Measurements from ENCODE around the gene ENOPH1. TPM values are rescaled to one million over a fixed set of nuclear protein-coding genes. Genes with fewer than 3 reads are reported as not detected.

The ENOPH1 gene
- polyA plus RNA-seq, 1 donor (not counting 4 experiments of a cell fraction or from before 2014, with no cell fraction given): 29.4 TPM

DNA sequence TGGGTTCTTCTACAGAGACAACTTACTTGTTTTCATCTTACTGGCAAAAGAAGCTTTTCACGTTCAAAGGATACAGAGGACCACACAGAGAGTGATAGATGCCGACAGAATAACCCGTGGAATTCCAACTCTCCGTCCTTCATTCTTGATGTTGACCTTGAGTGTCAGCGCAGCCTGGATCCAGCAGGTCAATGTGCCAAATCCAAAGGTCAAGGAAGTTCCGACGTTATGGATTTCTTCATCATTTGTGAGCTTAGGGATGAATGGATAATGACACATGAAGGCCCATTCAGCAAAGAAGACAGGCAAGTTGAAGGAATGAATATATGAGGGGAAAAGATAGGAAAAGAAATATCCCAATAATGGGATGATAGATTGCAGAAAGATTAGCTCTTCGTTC is 59.6 kb downstream of the ENOPH1 start:
- Histone ChIP-seq H2AFZ (ENCODE audit: control insufficient read depth, low read length) (no peak overlapping the region), H3K27ac (ENCODE audit: control insufficient read depth, insufficient read depth, low read length) (no peak overlapping the region), H3K9me1 (ENCODE audit: control insufficient read depth, extremely low read depth, insufficient read depth, low read length) (no peaks in the 10 kb centered on the region), H3K9me3 (ENCODE audit: control insufficient read depth, low read depth, low read length) (no peaks in the 10 kb centered on the region), H3K27me3 (ENCODE audit: control insufficient read depth, extremely low read depth, insufficient read depth, low read length) (no peaks in the 10 kb centered on the region), H3K4me1 (ENCODE audit: control insufficient read depth, extremely low read depth, insufficient read depth, low read length) (peaks cover 11% of the 10 kb centered on the region), H4K20me1 (ENCODE audit: control insufficient read depth, extremely low read depth, insufficient read depth, low read length) (no peaks in the 10 kb centered on the region), H3K9ac (ENCODE audit: control insufficient read depth, extremely low read depth, insufficient read depth, low read length) (no peak overlapping the region), H3K4me3 (ENCODE audit: control insufficient read depth in 2 of 3, extremely low read depth in 1 of 3, insufficient read depth in 2 of 3, low read depth in 1 of 3, low read length in 3 of 3) (no peak overlapping the region), H3K36me3 (ENCODE audit: control insufficient read depth in 2 of 2, extremely low read depth in 1 of 2, insufficient read depth in 2 of 2, low read length in 2 of 2) (no peaks in the 10 kb centered on the region), H3K79me2 (ENCODE audit: control insufficient read depth, insufficient read depth, low read length) (no peaks in the 10 kb centered on the region), H3K4me2 (ENCODE audit: control insufficient read depth, extremely low read depth, insufficient read depth, low read depth, low read length) (no peak overlapping the region)
- FAIRE-seq (no peak), DNase-seq (ENCODE audit: low read depth, low spot score) (no peak)
- dilution Hi-C loops (cut with MboI; ENCODE audit: extremely low pct_ligation_motif_present, low sequenced_read_pairs): no loop called here
- no peak for TF ChIP-seq EZH2 (IDR thresholded peaks at IDR 0.05; ENCODE audit: low read length)
- TF ChIP-seq, protein P1, sequence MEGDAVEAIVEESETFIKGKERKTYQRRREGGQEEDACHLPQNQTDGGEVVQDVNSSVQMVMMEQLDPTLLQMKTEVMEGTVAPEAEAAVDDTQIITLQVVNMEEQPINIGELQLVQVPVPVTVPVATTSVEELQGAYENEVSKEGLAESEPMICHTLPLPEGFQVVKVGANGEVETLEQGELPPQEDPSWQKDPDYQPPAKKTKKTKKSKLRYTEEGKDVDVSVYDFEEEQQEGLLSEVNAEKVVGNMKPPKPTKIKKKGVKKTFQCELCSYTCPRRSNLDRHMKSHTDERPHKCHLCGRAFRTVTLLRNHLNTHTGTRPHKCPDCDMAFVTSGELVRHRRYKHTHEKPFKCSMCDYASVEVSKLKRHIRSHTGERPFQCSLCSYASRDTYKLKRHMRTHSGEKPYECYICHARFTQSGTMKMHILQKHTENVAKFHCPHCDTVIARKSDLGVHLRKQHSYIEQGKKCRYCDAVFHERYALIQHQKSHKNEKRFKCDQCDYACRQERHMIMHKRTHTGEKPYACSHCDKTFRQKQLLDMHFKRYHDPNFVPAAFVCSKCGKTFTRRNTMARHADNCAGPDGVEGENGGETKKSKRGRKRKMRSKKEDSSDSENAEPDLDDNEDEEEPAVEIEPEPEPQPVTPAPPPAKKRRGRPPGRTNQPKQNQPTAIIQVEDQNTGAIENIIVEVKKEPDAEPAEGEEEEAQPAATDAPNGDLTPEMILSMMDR (optimal IDR thresholded peaks at IDR 0.05 in 1 of 3, IDR thresholded peaks at IDR 0.05 in 1 of 3, conservative IDR thresholded peaks at IDR 0.05 in 1 of 3; ENCODE audit: extremely low read depth in 1 of 3, insufficient read depth in 2 of 3, low read length in 3 of 3): no peak

DNA sequence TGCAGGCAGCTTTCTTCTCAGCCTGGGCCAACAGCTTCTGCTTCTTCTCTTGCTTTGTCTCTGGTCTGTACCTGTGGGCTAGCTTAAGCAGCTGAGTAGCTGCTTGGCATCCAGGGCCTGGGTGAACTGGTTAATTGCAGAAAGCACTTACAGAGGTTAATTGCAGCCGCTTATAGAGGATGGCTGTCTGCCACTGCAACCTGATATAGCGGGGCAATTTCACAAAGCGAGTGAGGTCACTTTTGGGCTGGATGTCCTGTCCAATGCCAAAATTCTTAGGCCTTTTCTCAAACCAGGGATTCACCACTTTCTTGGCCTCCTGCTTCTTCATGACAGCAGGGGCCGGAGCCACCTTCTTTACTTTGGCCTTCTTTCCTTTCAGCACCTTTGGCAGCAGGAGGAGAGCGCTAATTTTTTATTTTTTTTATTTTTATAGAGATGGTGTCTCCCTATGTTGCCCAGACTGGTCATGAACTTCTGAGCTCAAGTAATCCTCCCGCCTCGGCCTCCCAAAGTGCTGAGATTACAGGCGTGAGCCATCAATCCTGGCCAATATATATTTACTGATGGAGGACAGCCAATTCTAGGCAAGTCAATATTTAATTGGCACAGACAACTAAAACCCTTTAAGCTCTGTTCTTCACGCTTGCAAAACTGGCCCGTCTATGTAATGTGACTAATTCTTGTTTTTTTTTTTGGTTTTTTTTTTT is 61.0 kb downstream of the ENOPH1 start:
- H3K4me3 ChIP-seq (ENCODE audit: control insufficient read depth in 2 of 3, extremely low read depth in 1 of 3, insufficient read depth in 2 of 3, low read depth in 1 of 3, low read length in 3 of 3): no peak overlapping the region
- no peaks in the 10 kb centered on the region for H3K9me1 ChIP-seq (ENCODE audit: control insufficient read depth, extremely low read depth, insufficient read depth, low read length)
- dilution Hi-C loops (cut with MboI; ENCODE audit: extremely low pct_ligation_motif_present, low sequenced_read_pairs): no loop called here
- H3K27me3 ChIP-seq (ENCODE audit: control insufficient read depth, extremely low read depth, insufficient read depth, low read length): no peaks in the 10 kb centered on the region
- FAIRE-seq: no peak
- H3K9me3 ChIP-seq (ENCODE audit: control insufficient read depth, low read depth, low read length): no peaks in the 10 kb centered on the region
- no peak overlapping the region for H3K4me2 ChIP-seq (ENCODE audit: control insufficient read depth, extremely low read depth, insufficient read depth, low read depth, low read length)
- no peaks in the 10 kb centered on the region for H3K36me3 ChIP-seq (ENCODE audit: control insufficient read depth in 2 of 2, extremely low read depth in 1 of 2, insufficient read depth in 2 of 2, low read length in 2 of 2)
- H4K20me1 ChIP-seq (ENCODE audit: control insufficient read depth, extremely low read depth, insufficient read depth, low read length): no peaks in the 10 kb centered on the region
- H3K4me1 ChIP-seq (ENCODE audit: control insufficient read depth, extremely low read depth, insufficient read depth, low read length): peaks cover 4% of the 10 kb centered on the region
- no peak overlapping the region for H3K9ac ChIP-seq (ENCODE audit: control insufficient read depth, extremely low read depth, insufficient read depth, low read length)
- no peak for DNase-seq (ENCODE audit: low read depth, low spot score)
- no peak overlapping the region for H3K27ac ChIP-seq (ENCODE audit: control insufficient read depth, insufficient read depth, low read length)
- TF ChIP-seq EZH2 (IDR thresholded peaks at IDR 0.05; ENCODE audit: low read length): no peak
- TF ChIP-seq, protein P1 (optimal IDR thresholded peaks at IDR 0.05 in 1 of 3, IDR thresholded peaks at IDR 0.05 in 1 of 3, conservative IDR thresholded peaks at IDR 0.05 in 1 of 3; ENCODE audit: extremely low read depth in 1 of 3, insufficient read depth in 2 of 3, low read length in 3 of 3): no peak
- no peaks in the 10 kb centered on the region for H3K79me2 ChIP-seq (ENCODE audit: control insufficient read depth, insufficient read depth, low read length)
- no peak overlapping the region for H2AFZ ChIP-seq (ENCODE audit: control insufficient read depth, low read length)
